Neural progenitor cell (in vitro differentiated cells): Measurements from ENCODE around the gene ZMYND8. TPM values are rescaled to one million over a fixed set of nuclear protein-coding genes. Genes with fewer than 3 reads are reported as not detected.

Experiments
- DNase-seq: peaks from one replicate; pipeline ENCODE4 v3.0.0-alpha.2; 2016; ENCODE audit warnings: low spot score
- H2AFZ ChIP-seq: fragments of 200-600 bp; sonication (generic); replicated peaks from 2 replicates; pipeline ENCODE4 v1.6.1; 2016; ENCODE audit warnings: antibody characterized with exemption
- H3F3A ChIP-seq: fragments of 200-600 bp; sonication (generic); 2 replicates; pipeline ENCODE4 v1.6.1; 2016; ENCODE audit warnings: antibody characterized with exemption, low read depth
- H3K27ac ChIP-seq: fragments of 200-600 bp; sonication (generic); 2 replicates; pipeline ENCODE4 v1.5.1; 2016; ENCODE audit warnings: mild to moderate bottlenecking
- H3K27me3 ChIP-seq: fragments of 200-600 bp; sonication (generic); 2 replicates; pipeline ENCODE4 v1.6.1; 2016; ENCODE audit warnings: mild to moderate bottlenecking, moderate library complexity
- H3K36me3 ChIP-seq: fragments of 200-600 bp; sonication (generic); 2 replicates; pipeline ENCODE4 v1.5.1; 2016
- H3K4me1 ChIP-seq: fragments of 200-600 bp; sonication (generic); 2 replicates; pipeline ENCODE4 v1.6.1; 2016; ENCODE audit warnings: mixed run types
- H3K4me2 ChIP-seq: fragments of 200-600 bp; sonication (generic); 2 replicates; pipeline ENCODE4 v1.6.1; 2016
- H3K4me3 ChIP-seq: fragments of 200-600 bp; sonication (generic); 2 replicates; pipeline ENCODE4 v1.5.1; 2016
- H3K79me2 ChIP-seq: fragments of 200-600 bp; sonication (generic); 2 replicates; pipeline ENCODE4 v1.6.1; 2016; ENCODE audit warnings: low read depth
- H3K9ac ChIP-seq: fragments of 200-600 bp; sonication (generic); 2 replicates; pipeline ENCODE4 v1.6.1; 2016
- H3K9me3 ChIP-seq: fragments of 200-600 bp; sonication (generic); 2 replicates; pipeline ENCODE4 v1.5.1; 2016; ENCODE audit warnings: low read depth
- H4K20me1 ChIP-seq: fragments of 200-600 bp; sonication (generic); 2 replicates; pipeline ENCODE4 v1.6.1; 2016; ENCODE audit warnings: low read depth
- H3K27ac Mint-ChIP-seq: 3 replicates; pipeline ENCODE4 v1.8.0; 2021; ENCODE audit warnings: mixed read lengths
- H3K27me3 Mint-ChIP-seq: 2 replicates; pipeline ENCODE4 v1.8.0; 2022; ENCODE audit warnings: low read depth, mild to moderate bottlenecking, inconsistent platforms, moderate library complexity, mixed read lengths; ENCODE audit not compliant: insufficient read depth
- H3K36me3 Mint-ChIP-seq: 3 replicates; pipeline ENCODE4 v1.8.0; 2021; ENCODE audit warnings: mixed read lengths
- H3K4me1 Mint-ChIP-seq: 3 replicates; pipeline ENCODE4 v1.8.0; 2021; ENCODE audit warnings: mixed read lengths
- H3K4me3 Mint-ChIP-seq: 3 replicates; pipeline ENCODE4 v1.8.0; 2021; ENCODE audit warnings: mild to moderate bottlenecking, moderate library complexity, mixed read lengths
- H3K9me3 Mint-ChIP-seq: 3 replicates; pipeline ENCODE4 v1.8.0; 2020; ENCODE audit warnings: mixed read lengths
- CTCF ChIP-seq: fragments of 200-600 bp; sonication (generic); IDR thresholded peaks from 2 replicates; pipeline ENCODE4 v1.5.1; 2017; ENCODE audit warnings: antibody characterized with exemption, mild to moderate bottlenecking
- EZH2 ChIP-seq: fragments of 200-600 bp; sonication (generic); IDR thresholded peaks from 2 replicates; pipeline ENCODE4 v1.6.1; 2017; ENCODE audit warnings: antibody characterized with exemption, mild to moderate bottlenecking, moderate library complexity
- EZH2phosphoT487 ChIP-seq: fragments of 200-600 bp; sonication (generic); IDR thresholded peaks from 2 replicates; pipeline ENCODE4 v1.6.1; 2017; ENCODE audit warnings: antibody characterized with exemption
- total RNA-seq: library from RNA; depleted of rRNA; stranded (reverse); fragments of >200 nt; gene quantifications from 2 replicates; pipeline ENCODE4 v1.2.3, GENCODE V29; 2015; ENCODE audit warnings: low replicate concordance

ZMYND8 gene
- total RNA-seq, 1 donor from 2014 or later, result 59.4 TPM

DNA sequence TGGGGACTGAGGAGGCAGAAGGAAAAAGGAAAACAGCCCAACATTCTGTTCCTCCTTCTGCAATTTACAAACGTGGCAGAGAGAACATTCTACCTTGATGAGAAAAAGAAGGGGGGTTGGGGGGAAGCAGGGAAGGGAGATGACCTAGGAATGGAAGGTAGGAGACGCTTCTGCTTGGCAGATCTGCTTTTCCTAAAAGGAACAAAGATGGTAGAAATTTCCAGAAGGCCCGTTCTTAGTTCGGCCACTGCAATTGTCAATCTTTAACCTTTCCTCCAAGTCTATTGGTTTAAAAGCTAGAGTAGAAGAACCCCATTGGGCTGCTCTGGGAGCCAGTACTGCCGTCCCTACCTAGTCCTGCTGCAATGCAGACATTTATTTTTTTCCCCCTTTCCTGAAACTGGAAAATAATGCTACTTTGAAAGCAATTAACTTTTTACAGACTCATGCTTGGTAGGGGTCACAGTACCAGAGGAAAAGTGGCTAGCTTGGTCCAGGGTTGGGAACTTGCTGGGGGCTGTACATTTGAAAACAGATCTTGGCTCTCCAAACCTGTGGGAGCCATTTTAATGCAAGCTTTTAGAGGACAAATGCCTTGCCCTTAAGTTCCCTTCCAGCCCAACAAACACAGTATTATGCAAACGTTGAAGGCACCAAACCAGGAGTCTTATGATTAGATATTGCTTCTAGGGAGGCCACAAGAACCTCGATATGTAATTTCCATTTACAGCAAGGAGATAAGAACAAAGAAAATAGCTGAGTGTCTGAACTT is 2.6 kb downstream of the ZMYND8 start:
- Histone ChIP-seq H2AFZ (no peak overlapping the region), H3K4me2 (peak overlapping the region; percentile 80), H3K79me2 (peaks cover 99% of the 10 kb centered on the region), H4K20me1 (no peaks in the 10 kb centered on the region), H3K9me3 (no peaks in the 10 kb centered on the region), H3K27me3 (no peaks in the 10 kb centered on the region), H3K27ac (peak overlapping the region; percentile 98), H3K4me3 (peak overlapping the region; percentile 44), H3F3A (peaks cover 87% of the 10 kb centered on the region), H3K4me1 (peaks cover 98% of the 10 kb centered on the region), H3K9ac (peak overlapping the region; percentile 33), H3K36me3 (no peaks in the 10 kb centered on the region)
- Mint-ChIP-seq H3K27me3 (peaks cover 2% of the 10 kb centered on the region), H3K4me1 (peaks cover 31% of the 10 kb centered on the region), H3K36me3 (no peaks in the 10 kb centered on the region), H3K4me3 (no peak overlapping the region), H3K9me3 (no peaks in the 10 kb centered on the region), H3K27ac (no peak overlapping the region)
- TF ChIP-seq EZH2, result no peak
- no peak for TF ChIP-seq CTCF
- no peak for TF ChIP-seq EZH2phosphoT487
- no peak for DNase-seq

GRCh38 chr20:47353239-47353691 is 3.2 kb downstream of the ZMYND8 start:
- H3K36me3 Mint-ChIP-seq, result no peaks in the 10 kb centered on the region
- TF ChIP-seq EZH2 (no peak), CTCF (no peak), EZH2phosphoT487 (no peak)
- Histone ChIP-seq H3F3A (peaks cover 87% of the 10 kb centered on the region), H2AFZ (no peak overlapping the region), H3K79me2 (peaks cover 98% of the 10 kb centered on the region), H3K4me3 (peak overlapping the region; percentile 44), H3K9me3 (no peaks in the 10 kb centered on the region), H3K27me3 (no peaks in the 10 kb centered on the region), H3K4me1 (peaks cover 97% of the 10 kb centered on the region), H3K27ac (peak overlapping the region; percentile 98), H3K9ac (peak overlapping the region; percentile 3), H4K20me1 (peaks cover under 1% of the 10 kb centered on the region), H3K4me2 (peak overlapping the region; percentile 80), H3K36me3 (no peaks in the 10 kb centered on the region)
- no peak for DNase-seq
- peaks cover 25% of the 10 kb centered on the region for H3K4me1 Mint-ChIP-seq
- no peak overlapping the region for H3K27ac Mint-ChIP-seq
- H3K4me3 Mint-ChIP-seq, result no peak overlapping the region
- H3K9me3 Mint-ChIP-seq, result no peaks in the 10 kb centered on the region
- peaks cover 2% of the 10 kb centered on the region for H3K27me3 Mint-ChIP-seq

GRCh38 chr20:47352332-47353238 is 3.9 kb downstream of the ZMYND8 start:
- H3K79me2 ChIP-seq, result peaks cover 98% of the 10 kb centered on the region
- H3K27ac ChIP-seq, result peak overlapping the region; percentile 98
- peaks cover 7% of the 10 kb centered on the region for H4K20me1 ChIP-seq
- no peaks in the 10 kb centered on the region for H3K36me3 ChIP-seq
- peaks cover 97% of the 10 kb centered on the region for H3K4me1 ChIP-seq
- peak overlapping the region; percentile 46 for H3K9ac ChIP-seq
- Mint-ChIP-seq H3K4me1 (peaks cover 18% of the 10 kb centered on the region), H3K27ac (no peak overlapping the region), H3K27me3 (peaks cover 2% of the 10 kb centered on the region), H3K4me3 (no peak overlapping the region), H3K9me3 (no peaks in the 10 kb centered on the region), H3K36me3 (peaks cover 2% of the 10 kb centered on the region)
- H3K4me2 ChIP-seq, result peak overlapping the region; percentile 80
- H3F3A ChIP-seq, result peaks cover 87% of the 10 kb centered on the region
- H3K27me3 ChIP-seq, result no peaks in the 10 kb centered on the region
- DNase-seq, result peak; percentile 69
- no peak for TF ChIP-seq EZH2
- no peak for TF ChIP-seq EZH2phosphoT487
- TF ChIP-seq CTCF, result no peak
- no peak overlapping the region for H2AFZ ChIP-seq
- H3K4me3 ChIP-seq, result peak overlapping the region; percentile 44
- no peaks in the 10 kb centered on the region for H3K9me3 ChIP-seq
